SK-N-MC (cell line): Measurements from ENCODE around the gene SMIM11.
"Not testable (repeated sequence)": the region's sequence is repeated elsewhere in the genome, so short reads cannot be mapped to it uniquely, and the experiment has no call there.

Experiments
- DNase-seq: peaks from one replicate; pipeline ENCODE4 v3.0.0-alpha.2; 2011; ENCODE audit warnings: low read depth, low spot score
- H3K27ac ChIP-seq: fragments of 200-600 bp; sonication (generic); 2 replicates; pipeline ENCODE4 v1.5.1; 2016; ENCODE audit warnings: mixed run types
- H3K36me3 ChIP-seq: fragments of 200-600 bp; sonication (generic); 2 replicates; pipeline ENCODE4 v1.6.1; 2017; ENCODE audit warnings: antibody characterized with exemption, low read length, mixed read lengths; ENCODE audit not compliant: insufficient read depth
- H3K4me3 ChIP-seq: fragments of 200-600 bp; sonication (generic); 2 replicates; pipeline ENCODE4 v1.5.1; 2016
- H3K9ac ChIP-seq: fragments of 200-600 bp; sonication (generic); 2 replicates; pipeline ENCODE4 v1.8.0; 2017; ENCODE audit warnings: mixed run types, mixed read lengths; ENCODE audit not compliant: insufficient read length
- H3K9me3 ChIP-seq: fragments of 200-600 bp; sonication (generic); 2 replicates; pipeline ENCODE4 v1.6.1; 2017; ENCODE audit warnings: low read depth, mild to moderate bottlenecking, antibody characterized with exemption, low read length, moderate library complexity, mixed read lengths

Gene SMIM11

GRCh38 chr21:34383724-34384415, 8.6 kb downstream of the SMIM11 start:
- not testable (repeated sequence) for H3K4me3 ChIP-seq, H3K36me3 ChIP-seq, H3K27ac ChIP-seq, H3K9ac ChIP-seq, H3K9me3 ChIP-seq, DNase-seq

DNA sequence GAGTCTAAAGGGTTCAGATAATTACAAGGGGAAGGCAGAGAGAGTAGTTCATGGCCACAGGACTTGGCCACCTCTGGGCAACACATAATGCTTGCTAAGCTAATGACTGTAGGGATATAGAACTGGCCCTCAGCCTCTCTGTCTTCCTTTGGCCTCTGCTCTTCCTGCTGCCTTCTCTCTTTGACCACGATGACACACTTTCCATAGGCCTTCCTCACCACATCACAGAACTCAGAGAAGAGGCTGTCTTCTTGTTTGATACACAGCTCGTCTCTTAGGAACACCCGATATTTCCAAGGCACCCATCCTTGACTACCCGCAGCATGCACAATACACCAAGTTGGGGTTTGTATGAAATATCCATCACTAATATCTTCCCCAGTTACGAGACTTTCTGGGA, 25.2 kb downstream of the SMIM11 start:
- not testable (repeated sequence) for H3K27ac ChIP-seq, H3K9me3 ChIP-seq, H3K9ac ChIP-seq, H3K36me3 ChIP-seq, H3K4me3 ChIP-seq, DNase-seq

- H3K36me3 ChIP-seq, DNase-seq, H3K9ac ChIP-seq, H3K4me3 ChIP-seq, H3K27ac ChIP-seq, H3K9me3 ChIP-seq: not testable (repeated sequence)
These were observed 29.4 kb downstream of the SMIM11 start for GRCh38 chr21:34404742-34405141.

DNA sequence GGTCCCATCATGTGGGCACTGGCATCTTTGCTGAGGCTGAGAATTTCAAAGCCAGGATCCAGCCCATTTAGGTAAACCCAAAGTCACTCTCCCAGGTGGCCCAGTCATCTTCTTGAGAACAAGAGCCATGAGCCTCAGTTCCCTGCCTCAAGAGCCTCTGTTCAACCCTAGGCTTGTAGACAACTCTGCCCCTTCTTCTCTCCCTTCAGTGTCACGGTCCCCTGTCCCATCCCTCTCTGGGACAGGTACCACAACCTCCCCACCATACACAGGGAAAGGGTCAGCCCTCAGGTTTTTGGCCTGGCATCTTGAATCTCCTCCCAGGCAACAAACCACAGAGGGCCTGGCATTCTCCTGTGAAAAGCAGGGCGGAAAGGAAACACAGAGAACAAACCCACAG, 30.4 kb downstream of the SMIM11 start:
- H3K9ac ChIP-seq, H3K27ac ChIP-seq, DNase-seq, H3K4me3 ChIP-seq, H3K9me3 ChIP-seq, H3K36me3 ChIP-seq: not testable (repeated sequence)

DNA sequence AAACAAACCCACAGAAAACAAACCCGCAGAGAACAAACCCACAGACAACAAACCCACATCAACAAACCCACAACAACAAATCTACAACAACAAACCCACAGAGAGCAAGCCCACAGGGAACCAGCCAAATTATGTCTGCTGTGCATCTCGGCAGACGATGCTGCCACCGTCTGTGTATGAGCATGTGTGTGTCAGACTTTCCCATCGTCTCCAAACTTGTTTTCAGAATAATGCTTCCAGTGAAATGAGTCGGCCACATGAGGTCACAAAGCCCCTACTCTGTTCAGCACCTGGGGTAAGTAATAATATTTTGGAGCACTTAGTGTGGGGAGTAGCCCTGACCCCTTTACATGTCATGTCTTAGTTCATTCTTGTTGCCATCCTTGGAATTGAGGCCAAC, 30.8 kb downstream of the SMIM11 start:
- H3K9ac ChIP-seq, H3K4me3 ChIP-seq, H3K9me3 ChIP-seq: not testable (repeated sequence)

GRCh38 chr21:34406676-34407075, 31.4 kb downstream of the SMIM11 start:
- H3K36me3 ChIP-seq, DNase-seq, H3K4me3 ChIP-seq, H3K9ac ChIP-seq, H3K27ac ChIP-seq, H3K9me3 ChIP-seq: not testable (repeated sequence)

More for the DNA sequence above, 30.8 kb downstream of the SMIM11 start:
- H3K36me3 ChIP-seq, H3K27ac ChIP-seq, DNase-seq: not testable (repeated sequence)

- DNase-seq, H3K9ac ChIP-seq, H3K27ac ChIP-seq, H3K36me3 ChIP-seq, H3K9me3 ChIP-seq, H3K4me3 ChIP-seq: not testable (repeated sequence)
These were observed 32.0 kb downstream of the SMIM11 start for GRCh38 chr21:34407294-34407693.

DNA sequence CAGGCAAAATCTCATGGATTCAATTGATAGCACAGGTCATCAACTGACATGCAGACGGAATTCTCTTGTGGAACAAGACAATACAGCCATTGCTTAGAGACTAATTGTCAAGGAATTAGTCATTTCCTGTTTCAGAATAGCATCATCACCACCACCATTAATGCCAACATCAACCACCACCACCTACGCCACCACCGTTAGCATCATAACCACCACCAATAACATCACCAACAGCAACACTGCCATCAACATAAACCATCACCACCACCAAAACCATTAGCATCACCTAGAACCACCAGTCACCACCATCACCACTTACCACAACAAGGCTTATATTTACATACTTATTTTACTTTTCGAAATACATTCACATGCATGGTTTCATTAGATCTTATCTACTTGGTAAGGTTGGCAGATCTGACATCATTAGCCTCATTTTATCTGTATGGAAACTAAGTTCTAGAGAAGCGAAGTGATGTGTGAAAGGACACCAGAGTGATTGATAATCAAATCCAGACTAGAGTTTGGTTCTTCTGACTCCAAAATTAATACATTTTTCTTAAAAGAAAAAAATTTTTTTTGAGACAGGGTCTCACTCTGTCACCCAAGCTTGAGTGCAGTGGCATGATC, 42.3 kb downstream of the SMIM11 start:
- H3K9me3 ChIP-seq, H3K27ac ChIP-seq, DNase-seq, H3K4me3 ChIP-seq, H3K36me3 ChIP-seq, H3K9ac ChIP-seq: not testable (repeated sequence)

DNA sequence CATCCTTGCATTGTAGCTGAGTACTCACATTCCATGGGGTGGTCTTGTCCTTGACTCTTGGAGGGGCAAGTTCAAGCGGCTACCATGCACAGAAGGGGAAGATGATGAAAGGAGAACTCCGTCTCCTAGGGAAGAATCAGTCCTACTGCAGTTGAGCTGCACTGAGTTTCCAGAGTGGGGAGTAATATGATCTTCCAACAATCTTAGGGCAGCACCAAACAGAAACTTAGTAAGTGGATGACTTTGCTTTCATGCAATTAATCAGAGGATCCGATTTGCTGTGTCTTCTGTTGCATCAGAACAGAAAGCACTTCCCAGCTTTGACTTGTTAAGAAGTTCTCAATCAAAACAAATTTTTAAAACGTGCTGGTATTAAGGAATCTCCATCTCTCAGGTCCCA, 48.5 kb downstream of the SMIM11 start, which contains the start of gene SMIM34:
SMIM34 (minus strand) TSS at position 147 of the 400 bp plus-strand sequence; CDS start at position 35, 112 bp downstream.
- not testable (repeated sequence) for H3K36me3 ChIP-seq, H3K4me3 ChIP-seq, H3K27ac ChIP-seq, H3K9me3 ChIP-seq, H3K9ac ChIP-seq, DNase-seq

GRCh38 chr21:34427339-34427738, 52.0 kb downstream of the SMIM11 start:
- H3K4me3 ChIP-seq, H3K9me3 ChIP-seq, H3K9ac ChIP-seq, DNase-seq, H3K36me3 ChIP-seq, H3K27ac ChIP-seq: not testable (repeated sequence)

DNA sequence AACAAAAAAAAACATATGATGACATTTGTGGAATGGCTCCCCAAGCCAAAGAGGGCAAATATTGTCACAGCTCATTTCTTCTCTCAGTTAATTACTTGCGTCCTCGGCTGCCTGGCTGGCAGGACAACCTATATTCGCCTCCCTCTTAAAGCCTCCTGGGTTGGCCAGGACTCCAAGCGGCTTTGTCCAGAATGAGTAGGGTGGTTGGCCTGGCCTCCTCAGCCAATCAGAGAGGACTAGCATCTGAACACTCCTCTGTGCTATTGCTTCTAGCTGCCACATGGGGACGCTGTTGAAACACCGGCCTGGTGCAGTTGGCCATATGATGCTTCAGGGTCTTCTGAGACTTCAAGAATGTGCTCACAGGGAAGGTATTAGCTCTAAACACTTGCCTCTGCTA, 53.1 kb downstream of the SMIM11 start:
- H3K36me3 ChIP-seq, DNase-seq, H3K27ac ChIP-seq, H3K9me3 ChIP-seq, H3K9ac ChIP-seq, H3K4me3 ChIP-seq: not testable (repeated sequence)

DNA sequence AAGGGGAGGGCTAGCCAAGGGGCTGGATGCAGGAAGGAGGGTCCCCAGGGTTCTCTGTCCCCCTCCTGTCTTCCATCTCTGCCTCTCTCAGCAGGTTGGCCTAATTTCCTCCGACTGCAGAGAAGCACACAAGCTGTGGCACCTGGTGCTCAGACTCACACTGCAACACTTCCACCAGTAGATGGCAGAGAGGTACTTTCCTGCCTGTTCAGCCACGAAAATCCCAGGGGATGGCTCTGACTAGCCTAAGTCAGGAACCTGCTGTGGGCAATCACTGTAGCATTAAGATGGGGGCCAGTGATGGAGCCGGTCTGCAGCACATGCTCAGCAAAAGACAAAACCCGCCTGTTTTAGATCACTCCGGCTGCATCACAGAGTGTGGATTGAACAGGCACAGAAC, 54.4 kb downstream of the SMIM11 start:
- not testable (repeated sequence) for H3K9me3 ChIP-seq, H3K36me3 ChIP-seq, DNase-seq, H3K4me3 ChIP-seq, H3K9ac ChIP-seq, H3K27ac ChIP-seq
